ENCODE results near the gene EVI5. TPM values are rescaled to one million over a fixed set of nuclear protein-coding genes. Genes with fewer than 3 reads are reported as not detected.
"Not testable (repeated sequence)": the region's sequence is repeated elsewhere in the genome, so short reads cannot be mapped to it uniquely, and the experiment has no call there.

The EVI5 gene
- total RNA-seq, 1 donor from 2014 or later, result 20.0 TPM

DNA sequence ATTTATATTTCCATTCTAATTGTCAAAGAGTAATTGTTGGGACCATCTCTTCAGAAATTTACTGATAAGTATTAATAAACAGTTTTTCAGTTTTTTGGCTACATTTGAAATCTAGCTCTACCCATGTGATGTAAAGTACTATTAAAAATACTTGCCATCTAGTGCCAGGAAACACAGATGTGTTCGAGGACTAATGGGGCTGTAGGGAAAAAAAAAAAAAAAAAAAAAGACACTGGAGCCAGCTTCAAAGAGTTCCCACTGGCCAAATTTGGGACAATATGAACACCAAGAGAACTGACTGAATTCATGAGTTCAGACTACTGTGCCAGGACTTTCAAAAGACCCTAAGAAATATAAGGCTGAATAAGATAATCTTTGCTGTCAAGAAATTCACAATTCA lies 233.0 kb downstream of the EVI5 start:
- ATAC-seq (no peak), DNase-seq (ENCODE audit: missing footprints) (no peak)
- intact Hi-C loops (cut with DNase I), result no loop called here

DNA sequence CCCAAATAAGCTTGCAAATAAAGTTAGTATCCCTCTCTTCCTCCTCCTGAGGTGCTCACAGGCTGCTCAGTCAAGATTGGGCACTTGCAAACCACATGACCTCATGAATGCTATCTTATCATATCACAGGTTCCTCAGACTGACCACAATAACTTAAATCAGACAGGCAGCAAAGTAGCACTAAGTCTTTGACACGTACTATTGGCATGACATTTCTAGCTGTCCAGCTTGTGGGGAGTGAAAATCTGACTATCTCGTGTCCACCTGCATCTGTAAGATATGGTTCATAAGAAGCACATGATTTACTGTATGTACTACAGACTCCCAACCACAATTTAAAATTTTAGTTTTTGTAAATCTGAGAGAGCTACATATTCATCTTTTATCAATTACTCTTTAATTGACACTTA lies 240.1 kb downstream of the EVI5 start:
- DNase-seq (ENCODE audit: missing footprints) (no peak), ATAC-seq (no peak)
- intact Hi-C loops (cut with DNase I), result no loop called here

DNA sequence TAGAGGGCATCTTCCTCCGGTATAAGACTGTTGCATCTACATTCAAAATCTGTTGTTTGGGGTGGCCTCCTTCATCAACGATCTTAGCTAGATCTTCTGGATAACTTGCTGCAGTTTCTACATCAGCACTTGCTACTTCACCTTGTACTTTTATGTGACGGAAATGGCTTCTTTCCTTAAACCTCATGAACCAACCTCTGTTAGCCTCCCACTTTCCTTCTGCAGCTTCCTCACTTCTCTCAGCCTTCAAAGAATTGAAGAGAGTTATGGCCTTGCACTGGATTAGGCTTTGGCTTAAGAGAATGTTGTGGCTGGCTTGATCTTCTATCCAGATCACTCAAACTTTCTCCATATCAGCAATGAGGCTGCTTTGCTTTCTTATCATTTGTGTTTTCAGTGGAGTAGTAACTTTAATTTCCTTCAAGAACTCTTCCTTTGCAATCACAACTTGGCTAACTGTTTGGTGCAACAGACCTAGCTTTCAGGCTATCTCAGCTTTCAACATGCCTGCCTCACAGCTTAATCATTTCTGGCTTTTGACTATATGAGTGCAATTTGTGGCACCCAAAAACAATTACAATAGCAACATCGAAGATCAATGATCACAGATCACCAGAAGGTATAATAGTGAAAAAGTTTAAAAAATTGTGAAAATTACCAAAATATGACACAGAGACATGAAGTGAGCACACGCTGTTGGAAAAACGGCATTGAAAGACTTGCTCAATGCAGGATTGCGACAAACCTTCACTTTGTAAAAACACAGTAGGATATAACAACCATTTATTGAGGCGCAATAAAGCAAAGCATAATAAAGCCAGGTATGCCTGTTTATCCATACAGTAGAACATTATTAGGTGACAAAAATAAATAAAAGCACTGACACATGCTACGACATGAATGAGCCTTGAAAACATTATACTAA lies 241.5 kb downstream of the EVI5 start:
- no peak for ATAC-seq
- intact Hi-C loops (cut with DNase I), result no loop called here
- DNase-seq (ENCODE audit: missing footprints), result no peak

DNA sequence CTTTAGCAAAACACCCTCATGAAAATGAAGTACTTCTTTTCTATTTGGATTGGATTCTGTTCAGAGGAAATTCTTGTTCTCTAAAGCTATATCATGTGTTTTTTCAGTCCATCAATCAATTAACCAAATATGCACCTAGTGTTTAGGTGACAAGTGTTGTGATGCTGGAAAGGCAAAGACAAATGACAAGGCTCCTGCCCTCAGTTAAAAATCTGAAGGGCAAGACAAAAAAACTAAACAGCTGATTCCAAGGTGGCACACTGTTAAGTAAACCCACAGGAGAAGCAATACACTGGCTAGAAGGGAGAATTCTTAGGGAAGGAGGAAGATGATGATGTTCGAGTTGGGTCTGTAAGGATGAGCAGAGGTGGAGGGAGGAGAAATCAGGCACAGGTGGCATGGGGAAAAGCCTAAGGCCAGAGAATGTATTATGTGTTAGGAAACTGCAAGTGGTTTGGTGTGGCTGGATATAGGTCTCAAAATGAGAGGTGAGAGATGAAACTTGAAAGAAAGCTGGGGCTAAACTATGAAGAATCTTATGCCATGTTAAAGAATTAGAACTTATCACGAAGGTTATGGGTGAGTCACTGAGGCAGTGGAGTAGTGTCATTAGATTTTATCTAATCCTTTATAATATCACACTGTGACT lies 246.4 kb downstream of the EVI5 start:
- intact Hi-C loops (cut with DNase I), result no loop called here
- DNase-seq (ENCODE audit: missing footprints) (no peak), ATAC-seq (no peak)

DNA sequence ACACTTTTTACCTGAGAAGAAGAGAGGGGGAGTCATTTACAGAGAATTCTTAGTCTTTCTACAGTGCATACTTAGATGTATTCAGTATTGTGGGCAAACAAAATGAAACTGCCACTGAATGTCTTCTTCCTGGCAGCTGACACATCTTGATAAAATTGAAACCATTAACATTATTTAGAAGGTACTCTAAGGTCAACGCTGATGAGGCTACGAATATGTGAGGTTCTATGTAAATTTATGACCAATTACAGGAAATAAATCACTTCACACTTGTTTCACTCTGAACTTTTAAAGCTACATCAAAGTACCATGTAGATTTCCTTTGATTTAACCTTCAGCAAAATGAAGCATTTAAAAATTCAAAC lies 246.9 kb downstream of the EVI5 start:
- ATAC-seq, result no peak
- intact Hi-C loops (cut with DNase I), result no loop called here
- DNase-seq (ENCODE audit: missing footprints), result no peak

DNA sequence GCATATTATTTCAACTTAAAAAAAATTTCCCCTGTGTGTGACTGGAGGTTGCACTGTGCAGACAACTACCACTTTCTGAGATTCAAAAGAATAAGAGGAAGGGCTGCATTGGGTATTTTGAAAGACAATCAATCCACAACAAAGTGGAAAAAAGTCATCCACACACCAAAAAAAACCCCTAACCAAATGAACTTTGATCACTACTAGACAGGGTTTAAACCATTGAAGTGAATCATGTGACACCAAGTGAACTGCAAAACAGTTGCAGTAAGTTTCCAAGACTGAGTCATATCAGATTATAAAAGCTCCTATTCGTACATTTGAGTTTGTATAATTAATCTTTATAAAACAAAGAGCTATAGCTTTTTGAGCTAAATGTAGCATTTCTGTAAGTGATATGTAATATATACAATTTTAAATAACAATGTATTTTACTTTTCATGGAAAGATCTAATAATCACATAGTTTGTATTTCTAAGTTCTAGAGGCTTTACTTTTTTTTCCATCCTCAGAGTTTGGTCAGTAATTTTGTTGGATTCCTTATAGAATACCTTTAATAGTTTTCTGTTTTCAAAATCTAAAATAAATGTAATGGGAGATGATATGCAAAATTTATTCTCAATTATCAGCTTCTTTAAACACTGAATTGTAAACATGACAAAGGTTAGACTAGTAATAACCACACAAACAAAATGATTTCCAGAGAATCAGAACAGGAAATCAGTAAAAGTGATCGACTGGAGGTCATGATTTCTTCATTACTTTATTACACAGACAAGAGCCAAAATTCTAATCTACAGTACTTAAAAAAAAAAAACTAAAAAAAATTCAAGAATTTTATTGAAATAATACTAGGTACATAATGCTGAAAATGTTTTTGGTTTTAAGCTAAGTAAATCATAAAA lies 247.7 kb downstream of the EVI5 start:
- DNase-seq (ENCODE audit: missing footprints), result no peak
- no peak for ATAC-seq
- intact Hi-C loops (cut with DNase I), result no loop called here

DNA sequence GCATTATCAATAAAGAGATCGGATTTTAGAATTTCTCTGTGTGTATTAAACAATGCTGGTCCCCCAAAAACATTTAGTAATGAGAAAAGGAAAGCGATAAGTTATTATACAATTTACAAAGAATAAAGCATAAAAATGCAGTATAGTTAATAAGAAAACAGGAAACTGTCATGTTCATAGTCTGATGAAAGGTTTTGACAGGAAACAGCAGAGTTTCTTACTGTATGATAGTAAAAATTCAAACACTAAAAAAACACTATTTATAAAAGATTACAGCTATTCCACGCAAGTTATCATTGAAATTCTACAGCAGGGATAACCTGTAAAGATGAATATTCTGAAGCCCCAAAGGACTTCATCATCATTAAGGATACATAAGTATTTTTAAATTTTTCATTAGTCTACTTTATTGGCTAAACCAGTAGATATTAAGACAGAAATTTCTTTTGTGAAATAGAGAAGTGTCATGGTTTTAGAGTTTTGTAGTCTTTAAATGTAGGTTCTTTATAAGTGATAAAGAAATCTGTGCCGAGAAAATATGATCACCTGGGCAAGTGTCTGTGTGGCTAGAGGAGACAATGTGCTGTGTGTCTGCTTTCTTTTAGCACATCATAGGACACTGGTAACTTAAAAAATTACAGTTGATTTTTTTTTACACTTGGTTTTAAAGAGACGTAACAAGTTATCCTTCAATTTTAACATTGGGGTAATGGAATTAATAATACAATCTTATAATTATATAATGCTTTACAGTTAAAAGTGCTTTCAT lies 248.5 kb downstream of the EVI5 start:
- ATAC-seq (no peak), DNase-seq (ENCODE audit: missing footprints) (no peak)
- intact Hi-C loops (cut with DNase I), result no loop called here

DNA sequence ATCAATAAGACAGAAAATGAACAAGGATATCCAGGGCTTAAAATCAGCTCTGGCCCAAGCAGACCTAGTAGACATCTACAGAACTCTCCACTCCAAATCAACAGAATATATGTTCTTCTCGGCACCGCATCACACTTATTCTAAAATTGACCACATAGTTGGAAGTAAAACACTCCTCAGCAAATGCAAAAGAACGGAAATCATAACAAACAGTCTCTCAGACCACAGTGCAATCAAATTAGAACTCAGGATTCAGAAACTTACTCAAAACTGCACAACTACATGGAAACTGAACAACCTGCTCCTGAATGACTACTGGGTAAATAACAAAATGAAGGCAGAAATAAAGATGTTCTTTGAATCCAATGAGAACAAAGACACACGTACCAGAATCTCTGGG lies 252.5 kb downstream of the EVI5 start:
- ATAC-seq; intact Hi-C loops (cut with DNase I); DNase-seq (ENCODE audit: missing footprints): not testable (repeated sequence)

DNA sequence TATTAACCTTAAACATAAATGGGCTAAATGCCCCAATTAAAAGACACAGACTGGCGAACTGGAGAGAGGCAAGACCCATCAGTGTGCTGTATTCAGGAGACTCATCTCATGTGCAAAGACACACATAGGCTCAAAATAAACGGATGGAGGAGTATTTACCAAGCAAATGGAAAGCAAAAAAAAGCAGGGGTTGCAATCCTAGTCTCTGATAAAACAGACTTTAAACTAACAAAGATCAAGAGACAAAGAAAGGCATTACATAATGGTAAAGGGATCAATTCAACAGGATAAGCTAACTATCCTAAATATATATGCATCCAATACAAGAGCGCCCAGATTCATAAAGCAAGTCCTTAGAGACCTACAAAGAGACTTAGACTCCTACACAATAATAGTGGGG lies 253.0 kb downstream of the EVI5 start:
- DNase-seq (ENCODE audit: missing footprints); ATAC-seq; intact Hi-C loops (cut with DNase I): not testable (repeated sequence)

DNA sequence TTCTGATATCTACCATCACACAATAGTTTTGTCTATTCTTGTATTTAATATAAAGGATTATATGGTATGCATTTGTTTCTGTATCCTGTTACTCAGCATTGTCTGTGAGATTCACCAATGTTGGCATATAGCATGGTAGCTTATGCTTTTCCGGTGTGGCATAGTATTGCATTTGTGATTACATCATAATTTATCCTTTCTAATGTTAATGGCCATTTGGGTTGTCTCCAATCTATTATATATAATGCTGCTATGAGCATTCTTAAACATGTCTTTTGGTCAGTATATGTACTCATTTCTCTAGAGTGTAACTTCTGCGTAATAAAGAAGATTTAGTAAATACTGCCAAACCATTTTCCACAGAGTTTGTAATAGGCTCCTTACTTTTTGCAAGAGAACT lies 257.2 kb downstream of the EVI5 start:
- ATAC-seq (no peak), DNase-seq (ENCODE audit: missing footprints) (no peak)
- intact Hi-C loops (cut with DNase I), result no loop called here

DNA sequence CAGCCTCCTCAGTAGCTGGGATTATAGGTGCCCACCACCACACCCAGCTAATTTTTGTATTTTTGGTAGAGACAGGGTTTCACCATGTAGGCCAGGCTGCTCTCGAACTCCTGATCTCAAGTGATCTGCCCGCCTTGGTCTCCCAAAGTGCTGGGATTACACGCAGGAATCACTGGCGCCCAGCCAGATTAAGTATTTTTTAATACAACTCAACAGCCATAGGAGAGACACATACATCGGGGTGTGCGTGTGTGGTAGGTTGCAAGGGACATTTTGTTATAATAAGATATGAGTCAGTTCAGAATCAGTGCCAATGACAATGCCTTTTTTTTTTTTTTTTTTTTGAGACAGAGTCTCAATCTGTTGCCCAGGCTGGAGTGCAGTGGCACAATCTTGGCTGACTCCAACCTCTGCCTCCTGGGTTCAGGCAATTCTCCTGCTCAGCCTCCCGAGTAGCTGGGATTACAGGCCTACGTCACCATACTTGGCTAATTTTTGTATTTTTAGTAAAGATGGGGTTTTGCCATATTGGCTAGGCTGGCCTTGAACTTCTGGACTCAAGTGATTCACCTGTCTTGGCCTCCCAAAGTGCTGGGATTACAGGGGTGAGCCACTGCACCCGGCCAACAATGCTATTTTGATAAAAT lies 259.8 kb downstream of the EVI5 start:
- intact Hi-C loops (cut with DNase I); ATAC-seq; DNase-seq (ENCODE audit: missing footprints): not testable (repeated sequence)

DNA sequence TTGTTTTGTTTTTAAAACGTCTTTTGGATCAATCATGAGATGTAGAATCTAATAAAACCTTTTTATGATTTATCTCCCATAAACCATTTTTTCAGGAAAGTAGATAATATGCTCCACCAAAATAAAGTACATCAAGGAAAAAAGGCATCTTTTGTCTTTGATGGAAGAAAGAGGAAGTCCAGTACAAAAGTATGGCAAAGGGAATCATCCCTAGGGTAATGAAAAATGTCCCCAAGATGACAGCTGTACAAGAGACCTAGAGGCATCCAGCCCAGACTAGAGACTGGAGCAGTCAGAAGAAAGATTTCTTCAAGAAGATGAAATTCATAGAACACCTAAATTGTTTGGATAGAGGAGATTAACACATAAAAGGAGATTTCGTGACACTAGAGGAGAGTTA lies 265.9 kb downstream of the EVI5 start:
- intact Hi-C loops (cut with DNase I), result no loop called here
- ATAC-seq (no peak), DNase-seq (ENCODE audit: missing footprints) (no peak)

DNA sequence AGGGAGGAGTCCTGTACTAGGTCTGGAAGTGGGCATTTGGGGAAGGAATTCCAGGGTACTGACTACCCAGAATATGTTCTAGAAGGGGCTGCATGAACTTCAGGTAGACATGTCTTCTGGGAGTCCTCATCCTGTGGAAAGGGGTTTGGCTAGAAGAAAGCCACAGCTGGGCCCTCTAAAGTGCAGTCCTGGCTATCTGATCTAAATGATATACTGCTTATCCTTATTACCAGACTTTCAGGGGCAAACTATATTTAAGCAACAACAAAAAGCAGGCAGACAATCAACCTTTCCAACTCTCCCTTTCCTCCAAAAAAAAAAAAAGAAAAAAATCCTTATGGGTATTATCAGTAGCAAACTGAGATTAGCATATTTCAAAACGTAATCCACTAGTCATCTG lies 268.3 kb downstream of the EVI5 start:
- intact Hi-C loops (cut with DNase I), result no loop called here
- no peak for ATAC-seq
- no peak for DNase-seq (ENCODE audit: missing footprints)

DNA sequence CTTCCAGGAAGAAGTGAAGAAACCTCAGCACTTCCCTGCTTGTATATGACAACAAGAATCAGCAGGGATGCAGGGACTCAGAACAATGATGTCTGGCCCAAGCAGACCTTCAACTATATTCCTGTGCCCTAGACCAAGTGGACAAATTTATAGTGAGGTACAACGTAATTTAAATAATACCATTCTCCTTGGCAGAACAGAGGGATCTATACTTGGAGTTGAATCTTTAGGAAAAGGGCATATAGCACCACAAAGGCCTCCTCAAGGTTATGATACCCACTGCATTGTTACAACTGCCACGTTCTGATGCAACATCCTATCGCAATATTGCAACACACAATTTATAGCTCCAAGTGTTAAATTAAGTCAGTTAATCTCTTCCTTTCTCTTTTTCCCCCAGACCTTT lies 269.1 kb downstream of the EVI5 start:
- DNase-seq (ENCODE audit: missing footprints) (no peak), ATAC-seq (no peak)
- intact Hi-C loops (cut with DNase I), result no loop called here

DNA sequence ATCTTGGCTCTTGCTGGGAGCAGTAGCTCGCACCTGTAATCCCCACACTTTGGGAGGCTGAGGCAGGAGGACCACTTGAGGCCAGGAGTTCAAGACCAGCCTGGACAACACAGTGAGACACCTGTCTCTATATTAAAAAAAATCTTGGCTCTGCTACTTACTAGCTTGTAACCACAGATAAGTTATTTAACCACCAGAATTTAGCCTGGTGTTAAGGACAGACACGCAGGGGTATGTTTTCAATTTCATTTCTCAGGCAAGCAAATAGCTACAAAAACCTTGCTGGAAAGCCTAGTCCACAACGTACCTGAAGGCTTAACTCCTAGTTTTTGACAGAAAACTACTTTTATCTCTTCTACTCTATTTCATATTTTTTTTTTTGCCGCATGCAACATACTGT lies 273.4 kb downstream of the EVI5 start:
- intact Hi-C loops (cut with DNase I), result no loop called here
- DNase-seq (ENCODE audit: missing footprints), result no peak
- no peak for ATAC-seq

DNA sequence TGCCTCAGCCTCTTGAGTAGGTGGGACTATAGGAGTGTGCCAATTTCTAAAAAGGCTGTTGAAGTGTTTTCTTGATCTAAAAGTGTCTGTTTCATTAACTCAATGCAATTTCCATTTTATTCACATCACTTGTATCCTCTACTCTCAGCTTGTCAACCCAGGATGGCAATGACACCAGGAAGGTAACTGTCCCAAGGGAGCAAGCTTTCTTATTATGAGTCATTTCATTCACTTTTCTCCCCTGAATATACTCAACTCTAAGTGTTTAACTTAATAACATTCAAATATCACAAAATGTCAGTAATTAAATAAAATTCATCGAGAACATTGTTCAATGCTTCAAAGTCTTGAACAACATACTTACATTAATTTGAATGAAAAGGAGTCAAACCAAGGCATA lies 275.3 kb downstream of the EVI5 start:
- ATAC-seq, result no peak
- intact Hi-C loops (cut with DNase I), result no loop called here

DNA sequence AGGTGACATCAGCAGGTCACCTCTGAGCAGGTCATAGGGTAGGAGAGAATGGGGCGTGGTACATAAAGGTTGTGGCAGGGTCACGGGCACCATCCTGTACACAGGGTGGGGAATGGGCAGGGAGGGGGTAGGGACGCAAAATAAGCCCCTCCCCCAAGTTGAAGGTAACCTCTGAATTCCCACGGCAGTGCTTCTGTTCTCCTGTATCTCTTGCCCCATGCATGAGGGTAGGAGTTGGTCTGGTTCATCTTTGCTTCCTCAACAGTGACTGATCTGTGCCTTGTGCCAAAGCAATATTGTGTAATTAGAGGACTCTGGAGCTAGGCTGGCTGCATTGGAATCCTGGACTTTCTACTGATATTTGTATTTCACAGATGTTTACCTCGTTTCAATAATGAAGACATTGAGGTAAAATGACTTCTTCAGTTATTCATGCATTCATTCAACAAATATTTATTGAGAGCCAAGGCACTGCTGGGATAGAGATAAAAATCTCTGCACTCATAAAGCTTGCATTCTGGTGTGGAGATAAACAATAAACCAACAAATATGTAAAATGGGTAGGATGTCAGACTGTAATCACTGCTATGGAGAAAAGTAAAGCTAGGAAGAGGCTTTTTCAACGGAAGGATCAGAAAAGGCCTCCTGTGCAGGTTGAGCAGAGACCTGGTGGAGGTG lies 279.8 kb downstream of the EVI5 start:
- DNase-seq (ENCODE audit: missing footprints) (no peak), ATAC-seq (no peak)
- intact Hi-C loops (cut with DNase I), result no loop called here

More for the DNA sequence above, 275.3 kb downstream of the EVI5 start:
- no peak for DNase-seq (ENCODE audit: missing footprints)
